ENCODE measurements around the gene CBLB. TPM values are rescaled to one million over a fixed set of nuclear protein-coding genes. Genes with fewer than 3 reads are reported as not detected.

The CBLB gene
- total RNA-seq, 1 donor from 2014 or later: 46.7 TPM

DNA sequence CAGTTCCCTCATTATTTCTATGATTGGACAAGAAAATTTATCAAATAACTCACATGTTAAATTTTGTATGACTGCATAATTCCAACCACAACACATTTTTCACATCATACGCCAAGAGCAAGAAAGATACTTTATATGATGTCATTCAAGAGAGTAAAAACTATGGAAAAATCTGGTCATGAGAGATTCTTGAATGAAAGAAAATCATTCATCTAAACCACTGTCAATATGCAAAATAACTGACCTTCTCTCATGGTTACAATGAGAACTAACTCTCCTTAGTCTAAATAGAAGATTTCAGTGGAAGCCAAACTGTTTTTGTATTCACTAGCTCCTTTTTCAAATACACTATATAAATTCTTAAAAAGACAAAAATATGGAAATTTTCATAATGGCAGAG is 124.6 kb downstream of the CBLB start:
- TF ChIP-seq, protein P1, sequence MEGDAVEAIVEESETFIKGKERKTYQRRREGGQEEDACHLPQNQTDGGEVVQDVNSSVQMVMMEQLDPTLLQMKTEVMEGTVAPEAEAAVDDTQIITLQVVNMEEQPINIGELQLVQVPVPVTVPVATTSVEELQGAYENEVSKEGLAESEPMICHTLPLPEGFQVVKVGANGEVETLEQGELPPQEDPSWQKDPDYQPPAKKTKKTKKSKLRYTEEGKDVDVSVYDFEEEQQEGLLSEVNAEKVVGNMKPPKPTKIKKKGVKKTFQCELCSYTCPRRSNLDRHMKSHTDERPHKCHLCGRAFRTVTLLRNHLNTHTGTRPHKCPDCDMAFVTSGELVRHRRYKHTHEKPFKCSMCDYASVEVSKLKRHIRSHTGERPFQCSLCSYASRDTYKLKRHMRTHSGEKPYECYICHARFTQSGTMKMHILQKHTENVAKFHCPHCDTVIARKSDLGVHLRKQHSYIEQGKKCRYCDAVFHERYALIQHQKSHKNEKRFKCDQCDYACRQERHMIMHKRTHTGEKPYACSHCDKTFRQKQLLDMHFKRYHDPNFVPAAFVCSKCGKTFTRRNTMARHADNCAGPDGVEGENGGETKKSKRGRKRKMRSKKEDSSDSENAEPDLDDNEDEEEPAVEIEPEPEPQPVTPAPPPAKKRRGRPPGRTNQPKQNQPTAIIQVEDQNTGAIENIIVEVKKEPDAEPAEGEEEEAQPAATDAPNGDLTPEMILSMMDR (IDR thresholded peaks at IDR 0.05; ENCODE audit: borderline replicate concordance): no peak
- no peaks in the 10 kb centered on the region for H3K9me3 ChIP-seq (replicated peaks)
- peaks cover 40% of the 10 kb centered on the region for H3K4me1 ChIP-seq
- H3K27me3 ChIP-seq (ENCODE audit: low read depth): no peaks in the 10 kb centered on the region
- H3K27ac ChIP-seq (replicated peaks): no peak overlapping the region
- DNase-seq: no peak
- intact Hi-C loops (cut with micrococcal nuclease): no loop called here
- peaks cover 41% of the 10 kb centered on the region for H3K36me3 ChIP-seq
- no peak overlapping the region for H3K4me3 ChIP-seq

DNA sequence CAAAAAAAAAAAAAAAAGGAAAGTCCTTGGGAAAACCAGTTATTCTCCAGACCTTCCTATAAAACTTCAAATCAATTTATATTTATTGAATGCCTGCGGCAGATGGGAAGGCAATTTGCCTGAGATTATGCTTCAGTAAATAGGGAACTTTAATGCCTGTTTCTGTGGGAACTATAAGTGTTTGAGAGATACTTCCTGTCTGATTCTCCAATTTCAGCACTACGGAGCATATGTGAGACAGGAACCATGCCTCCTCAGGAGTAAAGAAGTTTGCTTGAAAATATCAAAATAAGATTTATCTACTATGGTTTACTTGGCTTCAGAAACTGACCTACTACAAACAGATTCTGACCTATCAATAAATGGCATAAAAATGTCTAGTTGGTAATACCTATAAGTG is 135.5 kb downstream of the CBLB start:
- intact Hi-C loops (cut with micrococcal nuclease): no loop called here
- TF ChIP-seq, protein P1 (IDR thresholded peaks at IDR 0.05; ENCODE audit: borderline replicate concordance): no peak
- peaks cover 52% of the 10 kb centered on the region for H3K36me3 ChIP-seq
- no peak overlapping the region for H3K4me3 ChIP-seq
- no peak overlapping the region for H3K27ac ChIP-seq (replicated peaks)
- no peaks in the 10 kb centered on the region for H3K27me3 ChIP-seq (ENCODE audit: low read depth)
- DNase-seq: no peak
- no peaks in the 10 kb centered on the region for H3K9me3 ChIP-seq (replicated peaks)
- peaks cover 5% of the 10 kb centered on the region for H3K4me1 ChIP-seq

DNA sequence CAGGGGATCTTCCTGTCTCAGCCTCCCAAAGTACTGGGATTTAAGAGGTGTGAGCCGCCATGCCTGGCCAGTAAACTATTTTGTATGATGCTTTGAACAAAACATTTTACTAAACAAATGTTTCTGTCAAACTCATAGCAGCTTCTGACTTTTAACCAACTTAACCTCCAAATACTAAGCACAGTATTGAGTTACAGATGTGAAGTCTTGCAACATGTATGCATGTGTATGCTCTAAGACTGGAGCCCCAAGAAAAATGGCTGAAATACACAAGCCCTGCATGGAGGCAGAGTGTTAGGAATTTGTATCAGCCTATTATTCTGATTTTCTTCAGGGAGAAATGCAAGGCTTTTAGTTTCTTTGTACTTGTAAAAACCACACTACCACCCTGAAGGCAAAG is 137.1 kb downstream of the CBLB start:
- Histone ChIP-seq H3K4me3 (no peak overlapping the region), H3K27ac (replicated peaks) (no peak overlapping the region), H3K27me3 (ENCODE audit: low read depth) (no peaks in the 10 kb centered on the region), H3K9me3 (replicated peaks) (peaks cover 13% of the 10 kb centered on the region), H3K4me1 (peaks cover 5% of the 10 kb centered on the region), H3K36me3 (peaks cover 69% of the 10 kb centered on the region)
- intact Hi-C loops (cut with micrococcal nuclease): no loop called here
- no peak for DNase-seq
- TF ChIP-seq, protein P1 (IDR thresholded peaks at IDR 0.05; ENCODE audit: borderline replicate concordance): no peak

DNA sequence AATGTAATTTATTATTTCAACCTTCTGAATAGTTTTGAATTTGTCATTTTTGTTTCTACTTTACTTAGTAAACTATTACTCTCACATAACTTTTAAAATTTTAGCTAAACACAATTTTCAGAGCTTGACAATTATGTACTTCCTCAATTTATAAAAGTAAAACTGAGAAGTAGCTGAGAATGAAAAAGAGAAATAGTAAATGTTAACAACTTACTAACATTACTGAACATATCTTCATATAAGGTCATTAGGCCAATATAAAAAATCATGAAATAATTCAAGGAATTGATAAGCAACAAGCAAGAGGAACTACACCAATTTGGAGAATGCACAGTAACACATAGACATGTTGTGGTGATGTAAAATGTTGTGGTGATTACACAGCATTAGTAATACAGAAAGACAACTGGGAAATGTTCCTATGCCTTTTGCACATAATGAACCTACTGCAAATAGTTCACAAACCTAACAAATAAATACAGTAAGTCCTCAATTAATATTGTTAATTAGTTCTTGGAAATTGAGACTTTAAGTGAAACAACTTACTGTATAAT is 137.9 kb downstream of the CBLB start:
- intact Hi-C loops (cut with micrococcal nuclease): no loop called here
- Histone ChIP-seq H3K36me3 (peaks cover 68% of the 10 kb centered on the region), H3K27me3 (ENCODE audit: low read depth) (no peaks in the 10 kb centered on the region), H3K27ac (replicated peaks) (no peak overlapping the region), H3K4me3 (no peak overlapping the region), H3K9me3 (replicated peaks) (peaks cover 14% of the 10 kb centered on the region), H3K4me1 (peaks cover 5% of the 10 kb centered on the region)
- TF ChIP-seq, protein P1 (IDR thresholded peaks at IDR 0.05; ENCODE audit: borderline replicate concordance): no peak
- no peak for DNase-seq

DNA sequence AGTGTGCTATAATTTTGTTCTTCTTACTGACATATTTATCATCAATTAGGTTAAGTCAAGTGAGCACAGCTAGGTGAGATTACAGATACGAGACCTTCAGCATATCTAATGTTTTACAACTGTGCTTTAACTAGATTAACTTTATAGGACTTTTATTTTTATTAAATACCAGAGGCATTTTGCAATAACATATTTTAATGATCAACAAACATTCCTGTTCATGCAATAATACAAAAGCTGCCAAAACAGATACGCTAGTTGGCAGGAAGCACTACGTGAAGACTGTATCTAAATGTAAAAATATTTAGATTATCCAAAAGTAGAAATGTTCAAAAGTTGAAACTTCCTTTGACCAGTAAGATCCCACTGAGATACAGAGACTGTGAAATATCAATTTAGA is 139.1 kb downstream of the CBLB start:
- Histone ChIP-seq H3K27ac (replicated peaks) (no peak overlapping the region), H3K36me3 (peaks cover 63% of the 10 kb centered on the region)
- intact Hi-C loops (cut with micrococcal nuclease): no loop called here

More for the DNA sequence above, 139.1 kb downstream of the CBLB start:
- no peak for DNase-seq
- TF ChIP-seq, protein P1 (IDR thresholded peaks at IDR 0.05; ENCODE audit: borderline replicate concordance): no peak
- H3K4me3 ChIP-seq: no peak overlapping the region
- H3K9me3 ChIP-seq (replicated peaks): peaks cover 14% of the 10 kb centered on the region
- H3K27me3 ChIP-seq (ENCODE audit: low read depth): no peaks in the 10 kb centered on the region
- H3K4me1 ChIP-seq: peaks cover 5% of the 10 kb centered on the region
